GM12878 (cell line): Measurements from ENCODE around the gene LRRC55.

Experiments used
- EZH2 ChIP-seq: IDR thresholded peaks from 2 replicates; pipeline ENCODE4 v1.6.1; 2012; ENCODE audit warnings: low read depth, mild to moderate bottlenecking, control low read depth, inconsistent platforms, low read length, borderline replicate concordance; ENCODE audit not compliant: control insufficient read depth
- JUND ChIP-seq: IDR thresholded peaks from 2 replicates; pipeline ENCODE4 v1.6.1; 2012; ENCODE audit warnings: low read depth, mild to moderate bottlenecking, low read length, improper control_type of control experiment, moderate library complexity
- POLR2A ChIP-seq: IDR thresholded peaks from 2 replicates; pipeline ENCODE4 v1.6.1; 2011; ENCODE audit warnings: low read depth, mild to moderate bottlenecking, low read length
- TF ChIP-seq, protein P1 (sequence below): fragments of 450-650 bp; conservative IDR thresholded peaks from 2 replicates; pipeline ENCODE4 v1.6.1; 2017; ENCODE audit warnings: mild to moderate bottlenecking, moderate library complexity
- TF ChIP-seq, protein P2 (sequence below), 3 experiments: IDR thresholded peaks in 2 of 3; conservative IDR thresholded peaks in 1 of 3; 2 replicates each; pipeline ENCODE4 v1.5.1; 2011; ENCODE audit warnings: low read depth in 3 of 3, low read length in 3 of 3, mild to moderate bottlenecking in 3 of 3, control low read depth in 2 of 3, moderate library complexity in 2 of 3, inconsistent platforms in 1 of 3, mixed read lengths in 1 of 3; ENCODE audit not compliant: control insufficient read depth in 2 of 3, insufficient read depth in 1 of 3; ENCODE audit errors: extremely low read depth in 1 of 3

DNA sequence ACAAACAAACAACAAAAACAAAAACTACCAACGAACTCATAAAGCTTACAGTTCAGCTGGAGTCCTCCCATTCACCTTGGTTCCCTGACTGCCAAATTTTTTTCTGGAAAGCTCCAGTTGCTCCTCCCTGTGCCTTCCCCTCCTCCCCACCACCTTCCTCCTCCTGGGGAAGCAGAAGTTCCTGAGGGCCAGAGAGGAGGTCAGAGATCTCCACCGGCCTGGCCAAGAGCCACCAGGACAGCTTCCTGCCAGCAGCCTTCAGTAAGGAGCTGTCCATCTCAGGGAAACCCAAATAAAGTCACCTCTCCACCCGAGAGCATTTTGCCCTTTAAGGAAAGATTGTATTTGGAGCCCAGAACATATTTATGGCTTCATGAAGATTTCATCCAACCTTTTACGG, 35.3 kb downstream of the LRRC55 start:
- TF ChIP-seq JUND (no peak), POLR2A (no peak), EZH2 (no peak)
- TF ChIP-seq, protein P1, sequence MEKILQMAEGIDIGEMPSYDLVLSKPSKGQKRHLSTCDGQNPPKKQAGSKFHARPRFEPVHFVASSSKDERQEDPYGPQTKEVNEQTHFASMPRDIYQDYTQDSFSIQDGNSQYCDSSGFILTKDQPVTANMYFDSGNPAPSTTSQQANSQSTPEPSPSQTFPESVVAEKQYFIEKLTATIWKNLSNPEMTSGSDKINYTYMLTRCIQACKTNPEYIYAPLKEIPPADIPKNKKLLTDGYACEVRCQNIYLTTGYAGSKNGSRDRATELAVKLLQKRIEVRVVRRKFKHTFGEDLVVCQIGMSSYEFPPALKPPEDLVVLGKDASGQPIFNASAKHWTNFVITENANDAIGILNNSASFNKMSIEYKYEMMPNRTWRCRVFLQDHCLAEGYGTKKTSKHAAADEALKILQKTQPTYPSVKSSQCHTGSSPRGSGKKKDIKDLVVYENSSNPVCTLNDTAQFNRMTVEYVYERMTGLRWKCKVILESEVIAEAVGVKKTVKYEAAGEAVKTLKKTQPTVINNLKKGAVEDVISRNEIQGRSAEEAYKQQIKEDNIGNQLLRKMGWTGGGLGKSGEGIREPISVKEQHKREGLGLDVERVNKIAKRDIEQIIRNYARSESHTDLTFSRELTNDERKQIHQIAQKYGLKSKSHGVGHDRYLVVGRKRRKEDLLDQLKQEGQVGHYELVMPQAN: no peak
- TF ChIP-seq, protein P2, sequence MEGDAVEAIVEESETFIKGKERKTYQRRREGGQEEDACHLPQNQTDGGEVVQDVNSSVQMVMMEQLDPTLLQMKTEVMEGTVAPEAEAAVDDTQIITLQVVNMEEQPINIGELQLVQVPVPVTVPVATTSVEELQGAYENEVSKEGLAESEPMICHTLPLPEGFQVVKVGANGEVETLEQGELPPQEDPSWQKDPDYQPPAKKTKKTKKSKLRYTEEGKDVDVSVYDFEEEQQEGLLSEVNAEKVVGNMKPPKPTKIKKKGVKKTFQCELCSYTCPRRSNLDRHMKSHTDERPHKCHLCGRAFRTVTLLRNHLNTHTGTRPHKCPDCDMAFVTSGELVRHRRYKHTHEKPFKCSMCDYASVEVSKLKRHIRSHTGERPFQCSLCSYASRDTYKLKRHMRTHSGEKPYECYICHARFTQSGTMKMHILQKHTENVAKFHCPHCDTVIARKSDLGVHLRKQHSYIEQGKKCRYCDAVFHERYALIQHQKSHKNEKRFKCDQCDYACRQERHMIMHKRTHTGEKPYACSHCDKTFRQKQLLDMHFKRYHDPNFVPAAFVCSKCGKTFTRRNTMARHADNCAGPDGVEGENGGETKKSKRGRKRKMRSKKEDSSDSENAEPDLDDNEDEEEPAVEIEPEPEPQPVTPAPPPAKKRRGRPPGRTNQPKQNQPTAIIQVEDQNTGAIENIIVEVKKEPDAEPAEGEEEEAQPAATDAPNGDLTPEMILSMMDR (IDR thresholded peaks at IDR 0.05 in 2 of 3, conservative IDR thresholded peaks at IDR 0.05 in 1 of 3; ENCODE audit: control insufficient read depth in 2 of 3, extremely low read depth in 1 of 3, insufficient read depth in 1 of 3, low read depth in 3 of 3, low read length in 3 of 3): no peak
